A549 treated with DMSO at 1 μM for 4 hours (cell line): Measurements from ENCODE around the gene IGFL4. TPM values are rescaled to one million over a fixed set of nuclear protein-coding genes. Genes with fewer than 3 reads are reported as not detected.

Experiments used
- total RNA-seq: library from RNA; stranded (reverse); fragments of 200-300 nt; extraction: Qiagen RNA extraction; gene quantifications from 5 replicates; pipeline ENCODE4 v1.2.3, GENCODE V29; 2022; ENCODE audit warnings: low read depth

Gene IGFL4
- total RNA-seq, result 0.30 to 0.87 TPM (median 0.66 TPM) in 5 replicates

GRCh38 chr19:46040952-46041500 is at the start of gene IGFL4:
Gene IGFL4, minus strand, starts transcription at chr19:46041002. Its CDS starts 40 bp downstream, at chr19:46040962.

GRCh38 chr19:46022431-46023310 is 18.1 kb downstream of the IGFL4 start, which contains the start of gene PGLYRP1:
Gene PGLYRP1, minus strand, starts transcription at chr19:46023053. Its CDS starts 32 bp downstream, at chr19:46023021.

GRCh38 chr19:45994998-45995714 is 45.6 kb downstream of the IGFL4 start, which contains the start of gene CCDC61:
Gene CCDC61, plus strand, starts transcription at chr19:45995467. Its CDS starts 7,552 bp downstream, at chr19:46003019.

Other genes with a start within 250 kb of the IGFL4 start
- gene DMWD, start 248.2 kb downstream of the IGFL4 start, total RNA-seq, result 27.0 to 40.1 TPM (median 36.3 TPM) in 5 replicates
- gene RSPH6A, start 225.7 kb downstream of the IGFL4 start, total RNA-seq, result 0.03 TPM in 1 of 5 replicates, not detected in the others
- 58.7 to 84.9 TPM (median 75.0 TPM) in 5 replicates for gene SYMPK, start 177.9 kb downstream of the IGFL4 start, total RNA-seq
- 0.54 to 1.1 TPM (median 1.0 TPM) in 5 replicates for gene FOXA3, start 176.7 kb downstream of the IGFL4 start, total RNA-seq
- 22.0 to 39.1 TPM (median 34.5 TPM) in 5 replicates for gene IRF2BP1, start 154.9 kb downstream of the IGFL4 start, total RNA-seq
- gene MYPOP, start 138.4 kb downstream of the IGFL4 start, total RNA-seq, result 5.3 to 10.7 TPM (median 9.4 TPM) in 5 replicates
- not detected in 5 replicates for gene NANOS2, start 126.2 kb downstream of the IGFL4 start, total RNA-seq
- gene NOVA2, start 67.1 kb downstream of the IGFL4 start, total RNA-seq, result 0.08 to 0.13 TPM (median 0.12 TPM) in 5 replicates
- gene CCDC61, start 45.5 kb downstream of the IGFL4 start, total RNA-seq, result 4.3 to 5.6 TPM (median 4.8 TPM) in 5 replicates
- gene PGLYRP1, start 17.9 kb downstream of the IGFL4 start, total RNA-seq, result not detected in 5 replicates
- 0.17 to 0.53 TPM (median 0.23 TPM) in 4 of 5 replicates, not detected in the other for gene IGFL3, start 83.7 kb upstream of the IGFL4 start, total RNA-seq
- 0.31 to 0.65 TPM (median 0.55 TPM) in 5 replicates for gene IGFL2, start 107.2 kb upstream of the IGFL4 start, total RNA-seq
- 2.3 to 3.1 TPM (median 2.6 TPM) in 5 replicates for gene IGFL1, start 188.7 kb upstream of the IGFL4 start, total RNA-seq